GM19035 (cell line): Measurements from ENCODE around the gene DDI2.
A peak's percentile ranks its signal among the peaks of the same experiment; 100 is the strongest.
"Not testable (repeated sequence)": the region's sequence is repeated elsewhere in the genome, so short reads cannot be mapped to it uniquely, and the experiment has no call there.

Experiments used
- ATAC-seq: cut with Tn5 transposase; IDR thresholded peaks from one replicate; pipeline ENCODE4 v1.9.1; 2021; ENCODE audit not compliant: unreplicated experiment

The DDI2 gene

DNA sequence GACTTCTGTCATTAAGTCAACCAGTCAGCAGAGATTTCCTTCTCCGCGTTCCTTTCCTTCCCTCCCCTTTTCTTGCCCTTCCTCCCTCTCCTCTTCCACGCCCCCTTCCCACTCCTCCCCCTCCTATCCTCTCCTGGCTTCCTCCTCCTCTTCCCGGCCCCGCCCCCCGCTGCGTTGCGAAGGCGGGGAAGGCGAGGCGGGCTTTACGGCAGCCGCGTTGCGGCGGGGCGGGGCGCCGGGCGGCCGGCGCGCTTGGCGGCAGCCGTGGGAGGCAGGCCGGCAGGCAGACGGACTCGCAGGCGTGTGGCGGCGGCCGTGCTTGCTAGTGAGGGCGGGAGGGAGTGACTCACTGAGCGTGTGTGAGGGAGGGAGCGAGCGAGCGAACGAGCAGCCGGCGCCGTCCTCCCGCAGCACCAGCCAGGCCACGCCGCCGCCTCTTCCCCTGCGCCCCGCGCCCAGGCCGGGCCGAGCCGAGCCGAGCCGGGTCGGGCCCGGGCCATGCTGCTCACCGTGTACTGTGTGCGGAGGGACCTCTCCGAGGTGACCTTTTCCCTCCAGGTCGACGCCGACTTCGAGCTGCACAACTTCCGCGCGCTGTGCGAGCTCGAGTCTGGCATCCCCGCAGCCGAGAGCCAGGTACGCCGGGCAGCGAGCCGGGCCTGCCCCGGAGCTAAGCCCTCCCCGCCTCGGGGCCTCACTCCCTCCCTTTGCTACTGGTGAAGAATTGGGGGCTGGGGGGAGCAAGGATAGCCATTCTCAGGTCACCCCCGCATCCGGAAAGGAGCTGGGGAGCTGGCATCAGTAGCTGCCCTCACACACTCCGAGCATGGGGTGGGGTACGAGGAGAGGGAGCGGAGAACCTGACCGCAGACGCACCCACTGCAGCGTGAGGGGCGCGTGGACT lies at the start of gene DDI2:
Gene DDI2, plus strand, starts transcription at position 286 of the 904 bp plus-strand sequence. Its CDS starts 213 bp downstream, at position 499.
- peak; percentile 65 for ATAC-seq

DNA sequence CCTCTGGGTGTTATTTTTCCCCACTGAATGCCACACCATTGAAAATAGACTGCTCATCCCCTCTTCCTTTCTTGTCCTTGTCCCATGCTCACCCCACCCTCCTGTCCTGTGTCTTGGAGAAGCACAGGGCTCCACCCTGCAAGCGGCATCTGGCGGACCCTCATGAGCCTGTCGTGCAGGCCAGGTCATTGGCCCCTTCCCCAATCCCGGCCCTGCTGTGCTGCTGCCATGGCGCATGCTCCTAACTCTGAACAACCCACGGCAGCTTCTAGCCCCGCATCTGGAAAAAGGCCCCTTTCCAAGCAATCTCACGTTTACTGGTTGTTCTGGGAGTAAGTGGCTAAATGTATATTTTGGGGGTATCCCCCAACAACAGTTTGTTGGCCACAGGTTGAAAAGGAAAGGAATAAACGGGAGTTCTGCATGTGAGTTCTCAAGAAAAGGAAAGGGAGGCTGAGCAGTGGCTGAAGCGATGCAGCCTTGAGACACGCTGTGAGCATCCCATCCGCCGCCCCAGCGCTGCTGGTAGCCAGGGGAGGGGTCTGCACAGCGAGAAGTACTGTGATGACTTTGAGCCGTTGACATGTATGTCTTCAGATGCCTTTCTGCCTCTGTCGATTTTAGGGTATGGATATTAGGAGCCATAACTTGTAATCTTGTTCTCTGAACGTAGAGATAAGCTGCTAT lies 48.7 kb upstream of the DDI2 start:
- ATAC-seq: no peak

DNA sequence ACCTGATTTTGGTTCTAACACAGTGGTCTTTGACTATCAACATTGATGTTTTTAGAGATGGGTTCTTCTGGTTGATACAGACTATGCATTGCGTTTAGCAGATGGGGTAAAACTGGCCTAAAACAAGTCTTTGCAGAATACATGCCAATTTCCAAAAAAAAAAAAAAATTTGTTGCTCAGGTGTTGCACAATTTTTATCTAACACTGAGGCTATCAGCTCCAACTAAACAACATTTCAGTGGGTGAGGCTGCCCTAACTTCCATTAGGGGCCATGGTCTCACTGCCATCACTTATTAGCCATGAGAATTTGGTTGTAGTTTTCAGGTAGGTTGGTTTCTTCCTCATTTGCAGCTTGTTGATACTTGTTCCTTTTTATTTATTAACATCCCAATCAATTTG lies 46.4 kb upstream of the DDI2 start:
- no peak for ATAC-seq

DNA sequence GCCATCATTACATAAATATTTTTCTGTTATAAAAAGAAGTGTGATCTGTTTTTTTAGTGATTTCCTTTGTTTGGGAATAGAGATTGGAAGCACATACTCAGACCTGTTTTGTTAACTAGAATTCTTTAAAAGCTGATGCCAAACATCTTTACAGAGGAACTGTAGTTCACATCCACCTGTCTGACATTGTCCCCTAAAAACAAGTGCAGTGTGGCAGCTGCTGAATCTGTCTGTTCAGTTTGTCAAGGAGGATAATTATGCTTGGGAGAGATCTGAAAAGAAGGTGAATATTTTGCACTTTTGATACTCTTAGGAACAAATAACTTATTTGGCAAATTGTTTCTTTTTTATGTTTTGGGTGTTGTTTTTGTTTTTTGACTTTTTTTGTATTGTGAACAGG lies 46.0 kb upstream of the DDI2 start:
- no peak for ATAC-seq

DNA sequence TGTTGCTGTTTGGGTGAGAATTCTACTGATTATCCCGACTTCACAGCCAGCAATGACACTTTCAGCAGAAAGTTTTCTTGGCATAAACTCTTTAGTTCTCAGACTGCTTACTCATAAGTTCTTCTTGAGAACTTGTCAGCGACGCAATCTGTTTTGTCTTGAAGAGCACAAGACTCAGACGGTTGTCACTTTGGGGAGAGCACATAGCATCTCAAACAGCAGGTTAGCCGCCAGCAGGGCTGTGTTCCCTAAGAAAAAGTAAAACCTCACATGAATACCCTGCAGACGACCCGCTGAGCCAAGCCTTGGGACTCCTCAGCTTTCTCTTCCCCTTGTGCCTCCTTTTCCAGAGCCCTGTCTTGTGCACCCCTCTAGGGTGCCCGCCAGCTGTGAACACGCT lies 43.8 kb upstream of the DDI2 start:
- no peak for ATAC-seq

DNA sequence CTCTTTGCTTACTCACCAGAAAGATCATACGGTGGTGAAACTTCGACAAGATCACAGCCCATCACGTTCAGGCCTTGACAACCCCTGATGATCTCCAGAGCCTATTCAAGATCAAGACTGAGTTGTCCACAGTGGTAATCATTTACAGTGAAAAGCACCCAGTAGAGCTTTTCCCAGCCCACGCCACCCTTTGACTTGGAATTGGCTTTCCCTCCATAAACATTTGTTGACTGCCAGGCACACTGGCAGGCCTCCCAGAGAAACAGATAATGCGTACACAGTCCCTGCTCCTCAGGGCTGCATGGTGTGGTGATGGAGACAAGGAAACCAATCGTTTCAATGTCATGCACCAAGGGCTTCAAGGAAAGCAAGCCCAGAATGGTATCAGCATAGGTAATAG lies 42.5 kb upstream of the DDI2 start:
- ATAC-seq: no peak

DNA sequence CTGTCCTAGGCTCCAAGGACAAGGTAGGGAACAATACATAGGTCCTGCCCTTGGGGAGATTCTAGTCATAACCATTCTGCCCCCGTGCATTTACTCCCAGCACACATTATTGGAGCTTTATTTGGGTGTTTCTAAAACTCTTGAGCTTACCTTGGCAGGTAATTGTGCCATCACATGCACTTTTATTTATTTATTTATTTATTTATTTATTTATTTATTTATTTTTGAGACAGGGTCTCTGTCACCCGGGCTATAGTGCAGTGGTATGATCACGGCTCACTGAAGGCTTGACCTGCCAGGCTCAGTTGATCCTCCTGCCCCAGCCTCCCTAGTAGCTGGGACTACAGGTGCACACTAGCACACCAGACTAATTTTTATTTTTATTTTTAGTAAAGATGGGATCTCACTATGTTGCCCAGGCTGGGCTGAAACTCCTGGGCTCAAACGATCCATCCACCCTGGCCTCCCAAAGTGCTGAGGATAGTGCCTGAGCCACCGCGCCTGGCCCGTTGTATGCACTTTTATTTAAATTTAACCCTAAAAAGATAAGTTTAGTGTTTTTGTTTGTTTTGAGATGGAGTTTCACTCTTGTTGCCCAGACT lies 41.6 kb upstream of the DDI2 start:
- no peak for ATAC-seq

DNA sequence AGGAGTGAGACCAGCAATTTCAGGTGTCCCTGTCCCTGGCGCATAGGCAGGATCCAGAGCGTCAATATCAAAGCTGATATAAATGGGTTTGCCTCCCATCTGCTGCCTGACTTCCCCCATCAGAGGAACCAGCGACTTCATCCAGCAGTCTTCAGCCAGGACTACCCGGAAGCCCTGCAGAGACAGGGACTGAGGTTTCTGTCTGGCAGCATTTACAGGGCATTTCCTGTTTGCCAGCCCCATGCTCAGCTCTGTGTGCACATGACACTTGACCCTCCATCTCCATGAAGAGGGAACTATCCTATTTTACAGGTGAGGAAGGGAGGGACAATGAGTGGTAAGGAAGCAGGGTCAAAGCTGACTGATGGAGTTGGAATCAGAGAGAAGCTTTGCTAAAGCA lies 39.6 kb upstream of the DDI2 start:
- no peak for ATAC-seq

DNA sequence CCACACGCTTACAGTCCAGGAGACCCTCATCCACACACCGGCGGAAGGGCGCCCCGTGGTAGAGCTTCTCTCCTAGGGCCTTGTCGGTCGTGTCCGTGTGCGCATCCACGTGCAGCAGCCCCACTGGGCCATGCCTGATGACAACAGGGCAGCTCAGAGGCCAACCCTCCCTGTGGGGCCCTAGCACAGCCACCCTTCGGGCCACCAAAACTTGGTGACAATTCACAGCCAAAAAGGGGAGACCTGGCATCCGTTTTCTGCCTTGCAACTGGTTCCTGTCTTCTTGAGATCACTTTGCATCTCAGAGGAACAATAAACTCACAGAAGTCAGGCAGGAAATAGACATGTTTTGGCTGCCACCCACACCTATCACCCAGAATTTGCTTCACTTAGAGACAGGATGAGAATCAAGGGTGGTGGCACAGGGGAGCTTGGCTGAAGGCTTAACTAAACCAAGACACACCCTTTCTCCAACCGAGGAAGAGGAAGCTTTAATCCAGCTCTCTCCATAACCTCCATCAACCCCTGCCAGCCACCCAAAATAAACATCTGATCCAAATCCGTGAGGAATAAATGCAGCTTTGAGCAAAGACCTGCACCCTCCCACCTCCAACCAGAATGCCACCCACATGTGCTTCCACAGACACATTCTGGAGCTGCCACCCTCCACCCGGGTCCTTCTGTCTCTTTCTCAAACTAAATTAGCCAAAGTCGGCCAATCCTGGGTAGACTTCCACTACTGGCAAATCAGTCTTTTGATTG lies 38.2 kb upstream of the DDI2 start:
- ATAC-seq: no peak

DNA sequence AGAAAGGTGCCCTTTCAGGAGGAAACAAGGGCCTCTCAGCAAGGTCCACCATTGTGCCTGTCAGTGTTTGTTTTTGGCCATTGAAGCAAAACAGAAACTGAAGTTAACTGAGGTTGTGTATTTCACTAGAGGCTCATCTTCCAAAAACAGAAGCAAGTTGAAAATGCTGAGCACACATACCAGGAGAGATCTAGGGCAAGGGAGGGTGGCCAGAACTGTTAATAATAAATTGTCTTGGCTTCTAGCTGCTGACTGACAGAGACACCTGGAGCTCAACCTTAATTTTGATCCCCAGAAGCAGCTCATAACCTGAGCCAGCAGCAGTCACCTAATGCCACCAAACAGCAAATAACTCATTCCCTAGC lies 37.6 kb upstream of the DDI2 start:
- no peak for ATAC-seq

DNA sequence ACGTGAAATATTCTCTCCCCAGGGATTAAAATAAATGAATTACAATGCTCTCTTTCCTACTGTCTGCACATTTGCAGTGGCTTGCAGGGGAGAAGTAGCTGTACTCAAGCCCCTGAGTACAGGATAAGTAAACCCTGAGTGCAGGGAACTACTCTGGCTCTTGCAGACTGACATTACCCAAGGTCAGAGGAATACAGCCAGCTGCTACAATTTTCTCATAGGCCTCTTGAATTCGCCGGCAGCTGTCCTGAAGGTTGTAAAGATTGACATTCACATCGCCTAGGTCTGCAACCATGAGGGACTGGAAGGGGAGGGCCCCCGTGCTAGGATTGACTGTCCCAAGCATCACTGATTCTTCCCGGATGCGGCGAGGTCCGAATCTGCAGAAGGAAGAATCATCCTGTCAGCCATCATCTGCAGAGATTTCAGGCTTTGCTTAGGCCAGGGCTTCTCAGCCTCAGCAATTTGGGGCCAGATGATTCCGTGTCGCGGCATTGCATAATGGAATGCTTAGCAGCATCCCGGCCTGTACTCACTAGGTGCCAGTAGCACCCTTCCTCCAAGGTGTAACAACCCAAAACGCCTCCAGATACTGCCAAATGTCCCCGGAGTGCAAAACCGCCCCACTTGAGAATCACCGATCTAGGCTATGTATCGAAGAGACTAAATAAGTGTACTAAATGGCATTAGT lies 34.1 kb upstream of the DDI2 start:
- no peak for ATAC-seq

DNA sequence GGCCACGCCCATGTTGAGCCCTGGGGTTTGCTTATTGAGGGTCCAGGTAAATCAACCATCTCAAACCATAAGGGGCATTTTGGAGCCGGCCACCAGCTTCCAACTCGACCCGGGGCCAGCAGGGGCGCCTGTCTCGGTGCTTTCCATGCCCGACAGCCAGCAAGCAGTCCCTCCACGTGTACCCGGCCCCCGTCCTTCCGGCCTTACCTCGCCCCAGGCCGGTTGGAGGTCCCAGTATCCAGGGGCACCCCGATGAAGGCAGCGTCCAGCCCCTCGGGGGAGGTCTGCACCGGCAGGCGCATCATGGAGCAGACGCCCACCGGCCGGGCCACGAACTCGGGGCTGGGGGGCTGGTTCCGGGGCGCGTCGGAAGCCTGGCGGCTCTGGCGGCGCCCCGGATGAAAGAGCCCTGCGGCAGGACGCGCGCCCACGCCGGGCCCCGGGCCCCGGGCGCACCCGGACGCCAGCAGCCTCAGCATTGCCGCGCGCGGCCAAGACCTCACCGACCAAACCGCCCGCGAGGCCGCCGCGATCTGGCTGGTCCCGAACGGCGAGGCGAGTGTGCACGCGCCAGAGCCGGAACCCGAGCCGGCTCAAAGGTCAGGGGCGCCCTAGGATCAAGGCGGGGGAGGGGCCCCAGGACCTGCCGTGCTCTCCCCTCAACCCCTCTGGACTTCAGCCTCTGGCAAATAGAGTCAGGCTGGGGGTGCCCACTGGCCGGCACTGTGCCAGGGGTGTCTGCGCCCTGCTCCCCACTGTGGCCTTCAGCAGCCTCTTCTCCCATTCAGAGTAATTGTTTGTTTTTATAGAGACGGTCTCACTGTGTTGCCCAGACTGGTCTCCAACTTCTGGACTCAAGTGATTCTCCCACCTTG lies 32.5 kb upstream of the DDI2 start, which contains the start of gene AGMAT:
Gene AGMAT, minus strand, starts transcription at position 563 of the 875 bp plus-strand sequence. Its CDS starts 84 bp downstream, at position 479.
- peak; percentile 58 for ATAC-seq

DNA sequence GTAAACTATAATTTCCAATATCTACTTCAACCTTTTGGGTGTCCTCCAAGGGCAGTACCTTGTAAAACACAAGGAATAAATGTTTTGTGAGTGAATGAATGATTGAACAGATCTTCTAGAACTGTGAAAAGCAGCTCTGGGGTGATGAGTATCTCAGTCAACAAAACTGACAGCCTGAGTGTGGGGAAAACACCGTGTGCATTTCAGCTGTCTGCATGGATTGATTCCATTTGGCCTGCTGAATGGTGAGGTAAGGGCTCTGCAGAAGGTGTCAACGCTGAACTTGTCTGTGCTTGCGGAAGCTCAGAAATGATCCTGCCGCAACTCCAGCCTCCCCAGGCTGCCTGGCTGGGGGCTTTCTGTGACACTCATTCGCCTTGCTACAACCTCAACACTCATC lies 25.0 kb upstream of the DDI2 start:
- ATAC-seq: no peak

DNA sequence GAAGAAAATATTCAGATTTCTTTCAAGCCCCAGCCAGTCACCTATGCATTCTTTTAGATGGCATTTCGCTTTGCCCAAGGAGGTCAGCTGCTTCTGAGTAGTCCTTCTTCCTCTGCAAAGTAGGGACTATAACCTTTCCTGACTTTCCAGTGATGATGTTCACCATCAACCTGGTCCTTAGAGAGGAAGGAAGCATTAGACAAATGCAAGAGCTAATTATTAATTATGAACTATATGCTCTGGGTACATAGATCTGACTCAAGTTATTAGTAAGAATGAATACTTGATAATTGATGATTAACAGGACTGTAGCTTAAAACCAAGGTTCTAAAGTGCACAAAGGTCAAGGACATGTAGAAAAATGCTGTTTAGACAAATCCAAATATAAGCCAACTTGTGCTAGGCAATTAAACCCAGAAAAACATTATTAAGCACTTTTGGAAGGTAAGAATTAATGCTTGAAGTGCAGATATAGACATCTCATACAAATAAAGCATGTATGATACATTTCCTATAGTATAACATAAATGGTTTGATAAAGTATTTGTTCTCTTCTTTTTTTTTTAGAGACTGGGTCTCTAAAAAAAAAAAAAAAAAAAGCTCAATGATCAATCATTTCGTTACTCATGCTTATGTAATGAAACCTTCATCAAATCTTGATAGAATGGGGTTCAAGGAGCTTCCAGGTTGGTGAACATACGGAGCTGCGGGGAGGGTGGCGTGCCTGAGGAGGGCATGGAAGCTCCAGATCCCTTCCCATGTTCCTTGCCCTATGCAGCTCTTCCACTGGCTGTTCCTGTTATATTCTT lies 21.2 kb upstream of the DDI2 start:
- ATAC-seq: no peak

DNA sequence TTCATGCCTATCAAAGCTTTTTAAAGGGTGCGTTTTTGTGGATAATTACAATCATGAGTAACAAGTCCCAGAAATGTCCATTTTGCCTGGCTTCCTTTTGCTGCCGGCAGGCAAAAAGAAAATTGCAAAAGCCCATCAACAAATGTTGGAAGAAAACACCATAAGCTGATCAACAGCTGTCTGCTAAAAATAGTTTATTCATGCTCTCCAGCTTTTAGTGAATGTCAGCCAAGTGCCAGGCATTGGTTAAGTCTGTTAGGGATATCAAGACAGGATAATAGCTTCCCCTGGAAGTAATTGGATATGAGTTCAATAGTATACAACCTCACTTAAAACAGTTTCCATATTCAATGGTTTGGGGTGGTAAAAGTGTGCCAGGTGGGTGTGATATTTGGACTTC lies 18.8 kb upstream of the DDI2 start:
- no peak for ATAC-seq

DNA sequence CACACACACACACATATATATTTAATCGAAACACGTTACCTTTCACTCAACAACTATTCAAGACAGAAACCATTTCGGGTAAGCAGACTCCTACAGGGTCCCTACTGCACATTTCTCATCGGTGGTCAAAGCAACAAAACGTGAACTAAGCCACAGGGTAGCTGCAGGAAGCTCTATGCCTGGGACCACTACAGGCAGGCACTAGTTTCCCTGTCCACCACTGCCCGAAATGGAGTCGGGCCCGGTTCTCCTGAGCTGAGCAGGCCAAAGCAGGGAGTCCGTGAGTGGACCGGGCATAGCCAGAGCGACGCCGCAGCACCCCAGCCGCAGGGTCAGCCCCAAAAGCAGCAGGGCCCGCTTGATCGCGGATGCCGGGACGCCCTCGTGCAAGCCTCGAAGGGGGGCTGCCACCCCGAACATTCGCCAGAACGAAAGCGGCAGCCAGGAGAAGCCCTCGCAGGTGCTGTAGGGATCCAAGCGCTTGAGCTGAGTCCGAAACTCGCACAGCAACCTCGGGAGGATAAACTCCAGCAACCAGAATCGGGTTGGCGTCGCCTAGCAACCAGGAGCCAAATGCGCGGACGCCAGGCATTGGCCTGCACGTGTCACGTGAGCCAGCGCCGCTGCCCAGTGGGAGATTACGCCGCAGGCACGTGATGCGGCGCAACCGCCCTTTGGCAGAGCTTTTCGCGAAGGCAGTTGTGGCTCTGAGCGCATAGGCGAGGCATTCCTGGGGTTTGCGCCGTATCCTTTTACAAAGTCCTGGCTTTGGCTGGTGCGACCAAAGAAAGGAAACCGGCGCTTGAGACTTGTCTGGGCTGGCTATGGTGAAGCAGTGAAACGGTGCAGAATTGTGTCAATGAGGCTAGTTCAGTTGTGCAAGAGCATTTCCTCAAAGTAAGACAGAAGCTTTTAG lies 13.9 kb upstream of the DDI2 start:
- ATAC-seq: peak; percentile 80

DNA sequence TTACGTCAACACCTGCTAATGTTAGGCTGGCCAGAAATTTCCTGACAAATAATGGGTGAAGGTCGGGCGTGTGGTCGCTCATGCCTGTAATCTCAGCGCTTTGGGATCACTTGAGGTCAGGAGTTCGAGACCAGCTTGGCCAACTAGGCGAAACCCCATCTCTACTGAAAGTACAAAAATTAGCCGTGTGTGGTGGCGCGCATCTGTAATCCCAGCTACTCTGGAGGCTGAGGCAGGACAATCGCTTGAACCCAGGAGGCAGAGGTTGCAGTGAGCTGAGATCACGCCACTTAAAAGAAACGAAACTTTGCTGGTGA lies 13.3 kb upstream of the DDI2 start:
- not testable (repeated sequence) for ATAC-seq

DNA sequence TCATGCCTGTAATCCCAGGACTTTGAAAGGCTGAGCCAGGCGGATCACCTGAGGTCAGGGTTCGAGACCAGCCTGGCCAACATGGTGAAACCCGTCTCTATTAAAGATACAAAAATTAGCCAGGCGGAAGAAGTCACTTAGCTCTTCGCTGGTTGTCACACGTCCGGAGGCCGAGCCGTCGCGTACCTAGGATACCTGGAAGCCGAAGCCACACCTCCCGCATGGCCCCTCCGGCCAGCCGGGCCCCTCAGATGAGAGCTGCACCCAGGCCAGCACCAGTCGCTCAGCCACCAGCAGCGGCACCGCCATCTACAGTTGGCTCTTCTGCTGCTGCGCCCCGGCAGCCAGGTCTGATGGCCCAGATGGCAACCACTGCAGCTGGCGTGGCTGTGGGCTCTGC lies 12.9 kb upstream of the DDI2 start:
- ATAC-seq: not testable (repeated sequence)
